SK-N-MC (cell line): ENCODE measurements around the gene SHROOM3.

Experiments
- EZH2 ChIP-seq: fragments of 200-600 bp; sonication (generic); IDR thresholded peaks from one replicate; pipeline ENCODE4 v1.6.1; 2017; ENCODE audit warnings: antibody characterized with exemption
- FOXP2 ChIP-seq: optimal IDR thresholded peaks from 2 replicates; pipeline ENCODE3; 2011; ENCODE audit warnings: mild to moderate bottlenecking, moderate library complexity; ENCODE audit not compliant: insufficient read depth; ENCODE audit errors: extremely low read length, control extremely low read depth
- POLR2AphosphoS5 ChIP-seq: IDR thresholded peaks from 2 replicates; pipeline ENCODE4 v1.6.1; 2012; ENCODE audit warnings: mild to moderate bottlenecking, low read depth, low read length, borderline replicate concordance

GRCh38 chr4:76622126-76622525, 187.1 kb downstream of the SHROOM3 start:
- TF ChIP-seq POLR2AphosphoS5 (no peak), EZH2 (no peak), FOXP2 (no peak)
